Measurements from ENCODE around the gene MROH2B. TPM values are rescaled to one million over a fixed set of nuclear protein-coding genes. Genes with fewer than 3 reads are reported as not detected.
A peak's percentile ranks its signal among the peaks of the same experiment; 100 is the strongest.

MROH2B gene
- not detected in 2 replicates for total RNA-seq
- not detected in 2 replicates for polyA plus RNA-seq
- not detected in 2 replicates for polyA plus RNA-seq (2011; cell fraction: cytosol; rRNA removed)
- not detected in 2 replicates for polyA plus RNA-seq (2011; cell fraction: nucleus; rRNA removed)
- not detected in 2 replicates for polyA plus RNA-seq (2012)
- polyA minus RNA-seq: not detected in 2 replicates
- not detected for polyA minus RNA-seq (2011; cell fraction: cytosol; rRNA and poly(A)+ RNA removed)
- not detected in 2 replicates for polyA minus RNA-seq (2011; cell fraction: nucleus; rRNA and poly(A)+ RNA removed)
- Bru-seq, nascent RNA: not detected
- BruChase-seq, experiment 1, labeled RNA remaining after a 6-hour chase: not detected
- BruChase-seq, experiment 2, labeled RNA remaining after a 2-hour chase: percentile 1 among the genes with signal in this experiment
- long read RNA-seq: 0 reads

DNA sequence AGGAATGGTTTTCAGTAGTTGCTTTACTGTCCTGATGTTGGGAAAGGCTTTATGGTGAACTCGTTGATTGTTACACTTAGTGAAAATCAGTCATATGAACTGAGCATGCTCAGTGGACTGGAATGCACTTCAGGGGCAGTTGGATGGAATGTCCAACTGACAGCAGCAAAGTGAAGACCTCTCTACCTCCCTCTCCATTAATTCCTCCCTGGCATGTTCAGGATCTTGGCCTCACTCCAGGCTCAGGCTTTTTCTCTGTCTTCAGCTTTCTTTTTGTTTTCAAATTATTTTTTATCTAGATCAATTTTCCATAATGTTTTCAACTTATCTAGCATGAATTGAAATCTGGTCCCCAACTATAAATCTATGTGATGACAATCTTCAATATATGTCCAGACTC is at the start of gene MROH2B:
Gene MROH2B, minus strand, starts transcription at position 101 of the 400 bp plus-strand sequence. CDS start 490 bp downstream, outside the sequence.
- POLR2A ChIA-PET: no interaction called here
- no TSS peak for BruUV-seq (replicated peaks)
- dilution Hi-C loops (cut with MboI; ENCODE audit: extremely low pct_ligation_motif_present, low sequenced_read_pairs): no loop called here
- CTCF ChIA-PET: no interaction called here
- no peaks in the 10 kb centered on the region for H3K36me3 ChIP-seq (ENCODE audit: control insufficient read depth in 2 of 2, extremely low read depth in 1 of 2, insufficient read depth in 2 of 2, low read length in 2 of 2)
- no peaks in the 10 kb centered on the region for H3K79me2 ChIP-seq (ENCODE audit: control insufficient read depth, insufficient read depth, low read length)
- no peak within 1 kb of the TSS for H3K27ac ChIP-seq (ENCODE audit: insufficient read depth, low read depth, low read length)
- no peak within 1 kb of the TSS for H3K4me2 ChIP-seq (ENCODE audit: insufficient read depth, low read length)
- no peak within 1 kb of the TSS for H3K9ac ChIP-seq (replicated peaks; ENCODE audit: extremely low read depth, insufficient read depth, low read length)
- H3K9me1 ChIP-seq (replicated peaks; ENCODE audit: control insufficient read depth, extremely low read depth, insufficient read depth, low read length): no peaks in the 10 kb centered on the region
- no peaks in the 10 kb centered on the region for H3K4me1 ChIP-seq (ENCODE audit: control insufficient read depth, extremely low read depth, insufficient read depth, low read length)
- DNase-seq (ENCODE audit: low read depth, low spot score) (no peak), FAIRE-seq (no peak)
- no peak within 1 kb of the TSS for H2AFZ ChIP-seq (ENCODE audit: low read depth, low read length)
- TF ChIP-seq FOS (IDR thresholded peaks at IDR 0.05; ENCODE audit: borderline replicate concordance, insufficient read depth, low read length): no peak
- no peak for TF ChIP-seq MYC (IDR thresholded peaks at IDR 0.05; ENCODE audit: low read depth, low read length)
- TF ChIP-seq EZH2 (IDR thresholded peaks at IDR 0.05; ENCODE audit: borderline replicate concordance, low read depth, low read length, severe bottlenecking): no peak
- TF ChIP-seq POLR2A (IDR thresholded peaks at IDR 0.05; ENCODE audit: low read depth, low read length): no peak
- no peak for TF ChIP-seq JUN (IDR thresholded peaks at IDR 0.05; ENCODE audit: borderline replicate concordance, insufficient read depth, insufficient read length, low read depth)
- TF ChIP-seq, protein P1, sequence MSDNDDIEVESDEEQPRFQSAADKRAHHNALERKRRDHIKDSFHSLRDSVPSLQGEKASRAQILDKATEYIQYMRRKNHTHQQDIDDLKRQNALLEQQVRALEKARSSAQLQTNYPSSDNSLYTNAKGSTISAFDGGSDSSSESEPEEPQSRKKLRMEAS (IDR thresholded peaks at IDR 0.05; ENCODE audit: insufficient read depth, insufficient read length): no peak
- TF ChIP-seq POLR2AphosphoS5 (IDR thresholded peaks at IDR 0.05; ENCODE audit: insufficient read depth, low read depth, low read length): no peak
- no peak for TF ChIP-seq GATA2 (IDR thresholded peaks at IDR 0.05; ENCODE audit: insufficient read depth, insufficient read length, low read depth, low read length)
- TF ChIP-seq, protein P2, sequence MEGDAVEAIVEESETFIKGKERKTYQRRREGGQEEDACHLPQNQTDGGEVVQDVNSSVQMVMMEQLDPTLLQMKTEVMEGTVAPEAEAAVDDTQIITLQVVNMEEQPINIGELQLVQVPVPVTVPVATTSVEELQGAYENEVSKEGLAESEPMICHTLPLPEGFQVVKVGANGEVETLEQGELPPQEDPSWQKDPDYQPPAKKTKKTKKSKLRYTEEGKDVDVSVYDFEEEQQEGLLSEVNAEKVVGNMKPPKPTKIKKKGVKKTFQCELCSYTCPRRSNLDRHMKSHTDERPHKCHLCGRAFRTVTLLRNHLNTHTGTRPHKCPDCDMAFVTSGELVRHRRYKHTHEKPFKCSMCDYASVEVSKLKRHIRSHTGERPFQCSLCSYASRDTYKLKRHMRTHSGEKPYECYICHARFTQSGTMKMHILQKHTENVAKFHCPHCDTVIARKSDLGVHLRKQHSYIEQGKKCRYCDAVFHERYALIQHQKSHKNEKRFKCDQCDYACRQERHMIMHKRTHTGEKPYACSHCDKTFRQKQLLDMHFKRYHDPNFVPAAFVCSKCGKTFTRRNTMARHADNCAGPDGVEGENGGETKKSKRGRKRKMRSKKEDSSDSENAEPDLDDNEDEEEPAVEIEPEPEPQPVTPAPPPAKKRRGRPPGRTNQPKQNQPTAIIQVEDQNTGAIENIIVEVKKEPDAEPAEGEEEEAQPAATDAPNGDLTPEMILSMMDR (IDR thresholded peaks at IDR 0.05; ENCODE audit: extremely low read depth in 1 of 2, insufficient read depth in 1 of 2, low read depth in 1 of 2, low read length in 2 of 2): no peak
- no peaks in the 10 kb centered on the region for H3K9me3 ChIP-seq (replicated peaks; ENCODE audit: control insufficient read depth, insufficient read depth, low read length)
- H3K4me3 ChIP-seq (replicated peaks in 1 of 3; ENCODE audit: insufficient read depth in 1 of 3, low read depth in 1 of 3, low read length in 3 of 3): no peak within 1 kb of the TSS
- no peaks in the 10 kb centered on the region for H3K27me3 ChIP-seq (ENCODE audit: control insufficient read depth in 2 of 2, insufficient read depth in 2 of 2, low read length in 2 of 2)
- no peaks in the 10 kb centered on the region for H4K20me1 ChIP-seq (replicated peaks; ENCODE audit: control insufficient read depth, extremely low read depth, insufficient read depth, low read length)
- intact Hi-C loops (cut with micrococcal nuclease): no loop called here
